ENCODE results near the gene SETD3. TPM values are rescaled to one million over a fixed set of nuclear protein-coding genes. Genes with fewer than 3 reads are reported as not detected.

Gene SETD3
- total RNA-seq, 1 donor from 2014 or later = 54.2 TPM

- Mint-ChIP-seq H3K4me1 (ENCODE audit: low read depth) (peaks cover 35% of the 10 kb centered on the region), H3K27me3 (ENCODE audit: low read depth) (no peaks in the 10 kb centered on the region), H3K36me3 (ENCODE audit: low read depth) (peaks cover 17% of the 10 kb centered on the region), H3K4me3 (ENCODE audit: unreplicated experiment) (no peak overlapping the region), H3K27ac (ENCODE audit: unreplicated experiment) (no peak overlapping the region), H3K9me3 (ENCODE audit: low read depth) (peaks cover 12% of the 10 kb centered on the region)
- no peak for TF ChIP-seq CTCF (IDR thresholded peaks at IDR 0.05)
- DNase-seq (ENCODE audit: low spot score) = no peak
Measured at GRCh38 chr14:99426813-99427346, 53.8 kb downstream of the SETD3 start.

GRCh38 chr14:99426265-99426664, 54.4 kb downstream of the SETD3 start:
- peaks cover 28% of the 10 kb centered on the region for H3K4me1 Mint-ChIP-seq (ENCODE audit: low read depth)
- no peaks in the 10 kb centered on the region for H3K27me3 Mint-ChIP-seq (ENCODE audit: low read depth)
- H3K4me3 Mint-ChIP-seq (ENCODE audit: unreplicated experiment) = no peak overlapping the region
- DNase-seq (ENCODE audit: low spot score) = no peak
- peaks cover 17% of the 10 kb centered on the region for H3K36me3 Mint-ChIP-seq (ENCODE audit: low read depth)
- H3K9me3 Mint-ChIP-seq (ENCODE audit: low read depth) = peaks cover 12% of the 10 kb centered on the region
- TF ChIP-seq CTCF (IDR thresholded peaks at IDR 0.05) = no peak
- H3K27ac Mint-ChIP-seq (ENCODE audit: unreplicated experiment) = peak overlapping the region; percentile 1

GRCh38 chr14:99425272-99425681, 55.4 kb downstream of the SETD3 start:
- TF ChIP-seq CTCF (IDR thresholded peaks at IDR 0.05) = no peak
- H3K9me3 Mint-ChIP-seq (ENCODE audit: low read depth) = peaks cover 12% of the 10 kb centered on the region
- no peak overlapping the region for H3K4me3 Mint-ChIP-seq (ENCODE audit: unreplicated experiment)
- peaks cover 26% of the 10 kb centered on the region for H3K4me1 Mint-ChIP-seq (ENCODE audit: low read depth)
- DNase-seq (ENCODE audit: low spot score) = no peak
- H3K27ac Mint-ChIP-seq (ENCODE audit: unreplicated experiment) = no peak overlapping the region
- no peaks in the 10 kb centered on the region for H3K27me3 Mint-ChIP-seq (ENCODE audit: low read depth)
- H3K36me3 Mint-ChIP-seq (ENCODE audit: low read depth) = peaks cover 19% of the 10 kb centered on the region

- TF ChIP-seq CTCF (IDR thresholded peaks at IDR 0.05) = no peak
- Mint-ChIP-seq H3K4me1 (ENCODE audit: low read depth) (peaks cover 26% of the 10 kb centered on the region), H3K27me3 (ENCODE audit: low read depth) (no peaks in the 10 kb centered on the region), H3K4me3 (ENCODE audit: unreplicated experiment) (no peak overlapping the region), H3K36me3 (ENCODE audit: low read depth) (peaks cover 19% of the 10 kb centered on the region), H3K9me3 (ENCODE audit: low read depth) (peaks cover 12% of the 10 kb centered on the region), H3K27ac (ENCODE audit: unreplicated experiment) (peak overlapping the region; percentile 68)
- DNase-seq (ENCODE audit: low spot score) = no peak
Measured at GRCh38 chr14:99424306-99424877, 56.3 kb downstream of the SETD3 start.

- Mint-ChIP-seq H3K4me3 (ENCODE audit: unreplicated experiment) (no peak overlapping the region), H3K36me3 (ENCODE audit: low read depth) (peaks cover 10% of the 10 kb centered on the region), H3K9me3 (ENCODE audit: low read depth) (peaks cover 4% of the 10 kb centered on the region), H3K4me1 (ENCODE audit: low read depth) (peaks cover 25% of the 10 kb centered on the region), H3K27me3 (ENCODE audit: low read depth) (no peaks in the 10 kb centered on the region), H3K27ac (ENCODE audit: unreplicated experiment) (no peak overlapping the region)
- no peak for DNase-seq (ENCODE audit: low spot score)
- TF ChIP-seq CTCF (IDR thresholded peaks at IDR 0.05) = no peak
Measured at GRCh38 chr14:99423434-99423833, 57.2 kb downstream of the SETD3 start.

Measured in chondrocyte (in vitro differentiated cells).